HG02840 (cell line): ENCODE data around the gene LAMA4.

Source experiments
- ATAC-seq: cut with Tn5 transposase; IDR thresholded peaks from one replicate; pipeline ENCODE4 v1.9.1; 2021; ENCODE audit warnings: mild to moderate bottlenecking, moderate library complexity, moderate number of reproducible peaks; ENCODE audit not compliant: unreplicated experiment, low FRiP score

Gene LAMA4

GRCh38 chr6:112156668-112157067, 97.7 kb downstream of the LAMA4 start:
- no peak for ATAC-seq

- no peak for ATAC-seq
These were observed 98.5 kb downstream of the LAMA4 start for GRCh38 chr6:112155886-112156285.

GRCh38 chr6:112154711-112155110, 99.7 kb downstream of the LAMA4 start:
- ATAC-seq, result no peak

- no peak for ATAC-seq
These were observed 100.3 kb downstream of the LAMA4 start for GRCh38 chr6:112153926-112154607.

GRCh38 chr6:112150363-112150762, 104.0 kb downstream of the LAMA4 start:
- ATAC-seq, result no peak

- no peak for ATAC-seq
These were observed 104.6 kb downstream of the LAMA4 start for GRCh38 chr6:112149719-112150263.

- ATAC-seq, result no peak
These were observed 105.1 kb downstream of the LAMA4 start for GRCh38 chr6:112149236-112149635.

- ATAC-seq, result no peak
These were observed 106.3 kb downstream of the LAMA4 start for GRCh38 chr6:112148103-112148502.

GRCh38 chr6:112145080-112145573, 109.2 kb downstream of the LAMA4 start:
- ATAC-seq, result no peak

GRCh38 chr6:112144145-112144926, 110.0 kb downstream of the LAMA4 start:
- ATAC-seq, result no peak

- ATAC-seq, result no peak
These were observed 112.7 kb downstream of the LAMA4 start for GRCh38 chr6:112141707-112142106.

- ATAC-seq, result no peak
These were observed 115.3 kb downstream of the LAMA4 start for GRCh38 chr6:112139052-112139451.

- no peak for ATAC-seq
These were observed 123.5 kb downstream of the LAMA4 start for GRCh38 chr6:112130878-112131277.

- no peak for ATAC-seq
These were observed 126.2 kb downstream of the LAMA4 start for GRCh38 chr6:112128208-112128607.

- no peak for ATAC-seq
These were observed 130.4 kb downstream of the LAMA4 start for GRCh38 chr6:112123982-112124381.

GRCh38 chr6:112122756-112123155, 131.6 kb downstream of the LAMA4 start:
- no peak for ATAC-seq

- no peak for ATAC-seq
These were observed 136.3 kb downstream of the LAMA4 start for GRCh38 chr6:112118034-112118433.

- no peak for ATAC-seq
These were observed 136.8 kb downstream of the LAMA4 start for GRCh38 chr6:112117554-112117953.

GRCh38 chr6:112116221-112116620, 138.1 kb downstream of the LAMA4 start:
- ATAC-seq, result no peak

- no peak for ATAC-seq
These were observed 139.7 kb downstream of the LAMA4 start for GRCh38 chr6:112114577-112115223.

- ATAC-seq, result no peak
These were observed 140.4 kb downstream of the LAMA4 start for GRCh38 chr6:112113918-112114317.
